A549 (cell line): Measurements from ENCODE around the gene ARSK. TPM values are rescaled to one million over a fixed set of nuclear protein-coding genes. Genes with fewer than 3 reads are reported as not detected.

Source experiments
- ATAC-seq, 2 experiments: fragments of 200-7000 bp in 1 of 2; fragments of >200 bp in 1 of 2; cut with Nextera tagmentation in 1 of 2; cut with Tn5 transposase in 1 of 2; 3 replicates each; pipeline versions ENCODE4 v1.8.0 to v1.9.1; 2018 to 2020; ENCODE audit warnings: mild to moderate bottlenecking in 1 of 2, moderate library complexity in 1 of 2
- CTCF ChIA-PET: fragments of 300-600 bp; sonication (Branson Sonifier 250); formaldehyde crosslinking; extraction: SDS; loops from one replicate; lab custom pipeline; 2021; ENCODE audit warnings: antibody characterized with exemption, inconsistent platforms; lab: Yijun Ruan, JAX
- POLR2A ChIA-PET: fragments of 350-600 bp; formaldehyde crosslinking; extraction: SDS; loops from one replicate; lab custom pipeline; 2021; ENCODE audit warnings: antibody characterized with exemption, inconsistent platforms; lab: Yijun Ruan, JAX
- DNase-seq, 2 experiments: peaks; one replicate each; pipeline versions ENCODE4 v3.0.0 to v3.0.0-alpha.2; 2011 to 2016; ENCODE audit warnings: low read depth in 1 of 2, low spot score in 1 of 2
- FAIRE-seq: peaks from 2 replicates; lab custom pipeline; 2011; peaks lifted over from hg19 to GRCh38; lab: Jason Lieb, UNC
- H3K27ac ChIP-seq, 2 experiments: fragments of >200 bp; sonication (Bioruptor Twin); formaldehyde crosslinking; 3 replicates each; pipeline ENCODE4 v1.5.1; 2016 to 2017
- H3K4me1 ChIP-seq: fragments of >200 bp; sonication (Bioruptor Twin); formaldehyde crosslinking; 3 replicates; pipeline ENCODE4 v1.6.1; 2016
- H3K4me2 ChIP-seq: fragments of >200 bp; sonication (Bioruptor Twin); formaldehyde crosslinking; 3 replicates; pipeline ENCODE4 v1.6.1; 2016
- H3K4me3 ChIP-seq: fragments of >200 bp; sonication (Bioruptor Twin); formaldehyde crosslinking; 3 replicates; pipeline ENCODE4 v1.5.1; 2016
- H3K9me3 ChIP-seq: fragments of >200 bp; sonication (Bioruptor Twin); formaldehyde crosslinking; 3 replicates; pipeline ENCODE4 v1.6.1; 2016
- BCL3 ChIP-seq: fragments of >200 bp; sonication (Bioruptor Twin); formaldehyde crosslinking; IDR thresholded peaks from 3 replicates; pipeline ENCODE4 v1.6.1; 2016
- CBX8 ChIP-seq: fragments of 200-600 bp; sonication (generic); IDR thresholded peaks from 2 replicates; pipeline ENCODE4 v1.6.1; 2016
- CEBPB ChIP-seq, 2 experiments: fragments of >200 bp in 1 of 2; sonication (Bioruptor Twin) in 1 of 2; formaldehyde crosslinking in 1 of 2; IDR thresholded peaks; 2 replicates each; pipeline ENCODE4 v1.6.1; 2012 to 2016
- CHD2 ChIP-seq: fragments of 150-350 bp; IDR thresholded peaks from 2 replicates; pipeline ENCODE4 v1.6.1; 2014; ENCODE audit warnings: low read length; ENCODE audit not compliant: partially characterized antibody
- CHD4 ChIP-seq: fragments of 200-600 bp; sonication (generic); IDR thresholded peaks from 2 replicates; pipeline ENCODE4 v1.6.1; 2016; ENCODE audit warnings: antibody characterized with exemption, mild to moderate bottlenecking, borderline replicate concordance
- CTCF ChIP-seq: fragments of >200 bp; sonication (Bioruptor Twin); formaldehyde crosslinking; IDR thresholded peaks from 3 replicates; pipeline ENCODE4 v1.5.1; 2016
- EHF ChIP-seq: fragments of 250-450 bp; sonication (Bioruptor Pico); IDR thresholded peaks from 2 replicates; pipeline ENCODE4 v1.5.0; 2020; ENCODE audit warnings: mild to moderate bottlenecking
- ELK1 ChIP-seq: fragments of 150-350 bp; IDR thresholded peaks from 2 replicates; pipeline ENCODE4 v1.6.1; 2014; ENCODE audit warnings: low read depth, mild to moderate bottlenecking, low read length
- FOXS1 ChIP-seq: fragments of 250-450 bp; sonication (Bioruptor Pico); IDR thresholded peaks from 2 replicates; pipeline ENCODE4 v1.5.0; 2020; ENCODE audit warnings: mild to moderate bottlenecking, moderate library complexity
- HDAC2 ChIP-seq: fragments of 200-600 bp; sonication (generic); IDR thresholded peaks from 2 replicates; pipeline ENCODE4 v1.6.1; 2016
- HES2 ChIP-seq: fragments of >200 bp; sonication (Bioruptor Twin); formaldehyde crosslinking; IDR thresholded peaks from 2 replicates; pipeline ENCODE4 v1.6.1; 2016
- HEYL ChIP-seq: fragments of 250-450 bp; sonication (Bioruptor Pico); IDR thresholded peaks from 2 replicates; pipeline ENCODE4 v1.8.0; 2021; ENCODE audit warnings: mild to moderate bottlenecking, moderate library complexity
- HOXA7 ChIP-seq: fragments of 250-450 bp; sonication (Bioruptor Pico); IDR thresholded peaks from 2 replicates; pipeline ENCODE4 v1.5.0; 2020; ENCODE audit warnings: mild to moderate bottlenecking, moderate library complexity
- HOXB13 ChIP-seq: fragments of 250-450 bp; sonication (Bioruptor Pico); IDR thresholded peaks from 2 replicates; pipeline ENCODE4 v1.5.0; 2020; ENCODE audit warnings: low read depth, mild to moderate bottlenecking, moderate library complexity
- JUNB ChIP-seq: fragments of >200 bp; sonication (Bioruptor Twin); formaldehyde crosslinking; IDR thresholded peaks from 2 replicates; pipeline ENCODE4 v1.6.1; 2016
- KDM1A ChIP-seq: fragments of 200-600 bp; sonication (generic); IDR thresholded peaks from 2 replicates; pipeline ENCODE4 v1.6.1; 2016; ENCODE audit warnings: low read depth, mild to moderate bottlenecking
- MAFK ChIP-seq: fragments of 450-650 bp; IDR thresholded peaks from 2 replicates; pipeline ENCODE4 v1.6.1; 2014; ENCODE audit not compliant: partially characterized antibody
- MAZ ChIP-seq: fragments of 150-350 bp; IDR thresholded peaks from 2 replicates; pipeline ENCODE4 v1.6.1; 2014; ENCODE audit warnings: antibody characterized with exemption, low read depth, low read length, borderline replicate concordance
- MYC ChIP-seq: IDR thresholded peaks from 2 replicates; pipeline ENCODE4 v1.6.1; 2012; ENCODE audit warnings: mild to moderate bottlenecking, inconsistent platforms, low read length, improper control_type of control experiment, borderline replicate concordance
- NFE2L2 ChIP-seq: fragments of 150-350 bp; conservative IDR thresholded peaks from 2 replicates; pipeline ENCODE4 v1.6.1; 2014; ENCODE audit warnings: low read length
- NPAS2 ChIP-seq: fragments of 250-450 bp; sonication (Bioruptor Pico); IDR thresholded peaks from 2 replicates; pipeline ENCODE4 v1.8.0; 2022; ENCODE audit warnings: mild to moderate bottlenecking, moderate library complexity, borderline replicate concordance
- POLR2AphosphoS2 ChIP-seq: conservative IDR thresholded peaks from 2 replicates; pipeline ENCODE4 v1.6.1; 2012; ENCODE audit warnings: low read length, improper control_type of control experiment, inconsistent platforms
- RAD21 ChIP-seq, 2 experiments: fragments of >200 bp in 1 of 2; sonication (Bioruptor Twin) in 1 of 2; formaldehyde crosslinking in 1 of 2; IDR thresholded peaks in 1 of 2; conservative IDR thresholded peaks in 1 of 2; 2 replicates in 1 of 2; 3 replicates in 1 of 2; pipeline ENCODE4 v1.6.1; 2012 to 2018; ENCODE audit warnings: inconsistent platforms in 1 of 2
- RARB ChIP-seq: fragments of 250-450 bp; sonication (Bioruptor Pico); IDR thresholded peaks from 2 replicates; pipeline ENCODE4 v1.8.0; 2021; ENCODE audit warnings: mild to moderate bottlenecking, moderate library complexity
- RNF2 ChIP-seq: fragments of 200-600 bp; sonication (generic); IDR thresholded peaks from 2 replicates; pipeline ENCODE4 v1.6.1; 2016; ENCODE audit warnings: low read depth, mild to moderate bottlenecking, antibody characterized with exemption, moderate library complexity, borderline replicate concordance
- SREBF2 ChIP-seq: fragments of 450-650 bp; IDR thresholded peaks from 2 replicates; pipeline ENCODE4 v1.6.1; 2014; ENCODE audit warnings: mild to moderate bottlenecking, moderate library complexity
- TFCP2L1 ChIP-seq: fragments of 250-450 bp; sonication (Bioruptor Pico); IDR thresholded peaks from 2 replicates; pipeline ENCODE4 v1.5.0; 2021; ENCODE audit warnings: mild to moderate bottlenecking
- TP53 ChIP-seq: fragments of 250-450 bp; sonication (Bioruptor Pico); IDR thresholded peaks from 2 replicates; pipeline ENCODE4 v1.5.0; 2021; ENCODE audit warnings: mild to moderate bottlenecking, moderate library complexity
- USF2 ChIP-seq: fragments of 450-650 bp; IDR thresholded peaks from 2 replicates; pipeline ENCODE4 v1.6.1; 2014; ENCODE audit warnings: antibody characterized with exemption
- ZC3H11A ChIP-seq: fragments of 450-650 bp; IDR thresholded peaks from 2 replicates; pipeline ENCODE4 v1.6.1; 2014; ENCODE audit warnings: antibody characterized with exemption, mild to moderate bottlenecking
- ZSCAN20 ChIP-seq: fragments of 250-450 bp; sonication (Bioruptor Pico); IDR thresholded peaks from 2 replicates; pipeline ENCODE4 v1.8.0; 2022; ENCODE audit warnings: mild to moderate bottlenecking, moderate library complexity
- WGBS: methylation state at CpG from one replicate; pipeline ENCODE4 v1.1.6; 2017; ENCODE audit errors: missing lambda C conversion rate; 5-methylcytosine and 5-hydroxymethylcytosine counted together
- polyA plus RNA-seq, 4 experiments: library from polyadenylated mRNA; depleted of rRNA in 3 of 4; stranded (reverse); fragments of >200 nt; fragmentation: RNase III in 1 of 4; extraction: RNeasy Plus Mini Kit Qiagen cat#74134 plus additional on column Dnase treatment in 1 of 4; gene quantifications; 2 replicates in 3 of 4; 3 replicates in 1 of 4; pipeline ENCODE4 v1.2.3, GENCODE V29; 2011 to 2017

Gene ARSK
- polyA plus RNA-seq, 2 of the 4 experiments (the other 2 are of a cell fraction) = 7.0 to 14.0 TPM

GRCh38 chr5:95615164-95615467 is 60.2 kb downstream of the ARSK start:
- H3K9me3 ChIP-seq = peaks cover 6% of the 10 kb centered on the region; the same call in 2 of the 3 replicates
- TF ChIP-seq NFE2L2 (peak; percentile 91), POLR2AphosphoS2 (no peak), MAFK (peak; percentile 93), ZC3H11A (no peak), BCL3 (no peak)
- ChIA-PET CTCF (no interaction called here), POLR2A (no interaction called here)
- H3K27ac ChIP-seq = no peak overlapping the region
- no peak overlapping the region for H3K4me2 ChIP-seq
- FAIRE-seq (no peak), DNase-seq (no peak), ATAC-seq (no peak)
- H3K4me3 ChIP-seq = no peak overlapping the region
- 88% methylated on average over 1 of the region's 1 CpG for WGBS
- H3K4me1 ChIP-seq = 0 out of 3 replicates have a peak, but pooled peaks cover 3% of the 10 kb centered on the region

- no peak overlapping the region for H3K4me2 ChIP-seq
- POLR2A ChIA-PET = no interaction called here
Observed at GRCh38 chr5:95617057-95617456, 62.2 kb downstream of the ARSK start.

GRCh38 chr5:95619096-95619495 is 64.2 kb downstream of the ARSK start:
- Histone ChIP-seq H3K27ac (no peak overlapping the region), H3K4me3 (no peak overlapping the region), H3K4me2 (no peak overlapping the region), H3K4me1 (0 out of 3 replicates have a peak, but pooled peaks cover 4% of the 10 kb centered on the region), H3K9me3 (peaks cover 2% of the 10 kb centered on the region; the same call in 2 of the 3 replicates)
- TF ChIP-seq CHD2 (no peak), MAZ (no peak), TP53 (CRISPR knock-in tag) (no peak), CBX8 (no peak), EHF (no peak), USF2 (no peak), HDAC2 (no peak), TFCP2L1 (CRISPR knock-in tag) (no peak), CEBPB (IDR thresholded peaks at IDR 0.05) (no peak), HOXB13 (CRISPR knock-in tag) (no peak), MYC (no peak), NPAS2 (CRISPR knock-in tag) (no peak)
- DNase-seq (no peak), FAIRE-seq (no peak), ATAC-seq (no peak)
- ChIA-PET CTCF (no interaction called here), POLR2A (no interaction called here)
- WGBS = 94% methylated on average over 4 of the region's 4 CpGs

More at GRCh38 chr5:95617057-95617456, 62.2 kb downstream of the ARSK start:
- 90% methylated on average over 5 of the region's 5 CpGs for WGBS
- no peak for TF ChIP-seq RARB (CRISPR knock-in tag)
- no peak for TF ChIP-seq CBX8
- no peak for TF ChIP-seq CHD2
- no peak for TF ChIP-seq FOXS1 (CRISPR knock-in tag)
- TF ChIP-seq CHD4 = no peak
- TF ChIP-seq ELK1 = no peak
- no peak for TF ChIP-seq HEYL (CRISPR knock-in tag)
- TF ChIP-seq RNF2 = no peak
- TF ChIP-seq ZSCAN20 = no peak
- TF ChIP-seq RAD21 (conservative IDR thresholded peaks at IDR 0.05 in 1 of 2, IDR thresholded peaks at IDR 0.05 in 1 of 2) = no peak
- TF ChIP-seq HOXB13 (CRISPR knock-in tag) = no peak
- no peak for TF ChIP-seq KDM1A
- TF ChIP-seq HOXA7 (CRISPR knock-in tag) = no peak
- TF ChIP-seq CTCF = no peak
- TF ChIP-seq JUNB = no peak
- TF ChIP-seq MYC = no peak
- no peak for TF ChIP-seq HES2
- no peak for TF ChIP-seq SREBF2
- H3K4me1 ChIP-seq = 0 out of 3 replicates have a peak, but pooled peaks cover 4% of the 10 kb centered on the region
- no peak overlapping the region for H3K27ac ChIP-seq
- FAIRE-seq = no peak
- no peak for ATAC-seq
- CTCF ChIA-PET = no interaction called here
- no peak overlapping the region for H3K4me3 ChIP-seq
- peak in 1 of 2 experiments; percentile 14 for DNase-seq
- H3K9me3 ChIP-seq = peaks cover 6% of the 10 kb centered on the region; the same call in 2 of the 3 replicates
